GM12864 (cell line): ENCODE measurements around the gene CCDC92.

Source experiments
- DNase-seq: peaks from one replicate; pipeline ENCODE4 v3.0.0-alpha.2; 2011; ENCODE audit warnings: low read depth
- H3K4me3 ChIP-seq: 2 replicates; pipeline ENCODE4 v1.5.1; 2011; ENCODE audit warnings: mild to moderate bottlenecking, low read depth, low read length, control low read depth
- CTCF ChIP-seq: IDR thresholded peaks from 2 replicates; pipeline ENCODE4 v1.5.1; 2011; ENCODE audit warnings: low read depth, mild to moderate bottlenecking, moderate library complexity, low read length, control low read depth, inconsistent platforms; ENCODE audit errors: missing control alignments

CCDC92 gene

GRCh38 chr12:123946152-123946515 is 26.5 kb downstream of the CCDC92 start:
- no peak for DNase-seq
- no peak overlapping the region for H3K4me3 ChIP-seq
- TF ChIP-seq CTCF: no peak

GRCh38 chr12:123945287-123946151 is 27.1 kb downstream of the CCDC92 start:
- no peak overlapping the region for H3K4me3 ChIP-seq
- no peak for DNase-seq
- no peak for TF ChIP-seq CTCF

GRCh38 chr12:123944696-123945095 is 27.9 kb downstream of the CCDC92 start:
- H3K4me3 ChIP-seq: no peak overlapping the region
- no peak for DNase-seq
- no peak for TF ChIP-seq CTCF

DNA sequence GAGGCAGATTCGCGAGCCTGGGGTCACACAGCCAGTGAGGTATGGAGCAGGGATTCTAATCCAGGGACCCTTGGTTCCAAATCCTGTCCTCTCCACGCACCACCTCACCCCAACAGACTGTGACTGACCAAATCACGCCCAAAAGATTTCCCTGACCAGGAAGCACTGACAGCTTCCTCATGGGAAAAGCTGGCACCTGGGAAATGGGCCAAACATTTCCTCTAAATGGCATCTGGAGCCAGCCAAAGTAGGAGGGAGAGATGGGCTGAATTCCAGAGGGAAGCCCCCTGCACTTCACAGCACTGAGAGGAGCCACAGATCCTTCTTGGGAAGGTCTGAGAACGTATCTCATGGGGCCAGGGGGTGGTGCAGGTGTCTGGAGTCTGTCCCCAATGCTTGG is 28.8 kb downstream of the CCDC92 start:
- DNase-seq: no peak
- H3K4me3 ChIP-seq: no peak overlapping the region
- TF ChIP-seq CTCF: no peak

DNA sequence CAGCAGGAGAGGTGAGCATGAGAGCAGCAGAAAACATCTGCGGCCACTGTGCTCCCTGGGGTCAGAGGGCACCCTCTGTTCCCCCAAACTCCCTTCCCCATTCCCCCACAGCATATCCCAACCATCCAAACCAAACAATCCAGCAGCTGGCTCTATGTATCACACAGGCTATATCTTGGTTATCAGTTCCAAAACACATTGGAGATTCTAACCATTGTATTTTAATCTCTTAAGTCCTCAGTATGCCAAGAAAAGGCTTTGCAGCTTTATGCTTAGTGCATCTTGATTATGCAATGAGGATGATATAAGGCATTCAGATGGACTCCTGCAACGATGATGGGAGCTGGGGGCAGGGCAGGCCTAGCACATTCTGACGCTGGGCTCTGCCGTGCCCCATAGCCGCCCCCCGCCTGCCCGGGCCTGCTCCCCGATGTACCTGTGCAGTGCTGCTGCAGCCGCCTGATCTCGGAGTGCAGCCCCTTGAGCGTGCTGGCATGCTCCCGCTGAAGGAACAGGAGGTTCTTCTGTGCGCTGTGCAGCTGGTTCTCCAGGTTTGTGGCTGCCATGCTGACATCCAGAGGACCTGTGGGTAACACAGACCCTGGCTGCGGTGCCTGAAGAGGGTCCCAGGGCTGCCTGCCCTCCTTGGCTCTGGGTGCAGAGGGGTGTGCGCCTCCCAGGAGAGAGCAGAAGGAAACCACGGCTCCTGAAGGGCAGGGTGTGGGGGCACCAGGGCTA is 29.6 kb downstream of the CCDC92 start:
- DNase-seq: no peak
- no peak for TF ChIP-seq CTCF
- H3K4me3 ChIP-seq: no peak overlapping the region

DNA sequence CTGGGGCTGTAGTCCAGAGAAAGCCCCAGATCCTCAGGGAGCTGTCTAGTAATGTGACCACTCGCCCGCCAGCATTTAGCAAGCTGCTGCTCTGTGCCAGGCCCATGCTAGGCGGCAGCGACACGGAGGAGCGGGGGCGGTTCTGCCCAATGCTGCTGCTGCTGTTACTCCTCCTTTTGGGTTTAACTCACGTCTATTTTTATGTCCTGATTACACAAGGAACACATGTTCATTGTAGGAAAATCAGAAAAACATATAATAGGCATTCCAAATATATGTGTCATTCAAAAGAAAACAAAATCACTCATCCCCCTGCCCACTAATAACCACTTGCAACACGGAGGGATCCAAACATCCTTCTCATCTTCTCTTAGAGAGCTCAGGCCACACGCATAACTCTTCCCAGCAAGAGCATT is 30.4 kb downstream of the CCDC92 start:
- DNase-seq: no peak
- no peak overlapping the region for H3K4me3 ChIP-seq
- TF ChIP-seq CTCF: no peak
